Neuron (in vitro differentiated cells): Measurements from ENCODE around the gene LMNB1.
"Not testable (repeated sequence)": the region's sequence is repeated elsewhere in the genome, so short reads cannot be mapped to it uniquely, and the experiment has no call there.

Source experiments
- H2AFZ ChIP-seq: one replicate; pipeline ENCODE4 v1.6.1; 2013; ENCODE audit warnings: low read depth, mild to moderate bottlenecking, inconsistent platforms, low read length, moderate library complexity
- H3K27me3 ChIP-seq: one replicate; pipeline ENCODE4 v1.6.1; 2013; ENCODE audit warnings: low read length; ENCODE audit not compliant: insufficient read depth
- H3K36me3 ChIP-seq: one replicate; pipeline ENCODE4 v1.6.1; 2013; ENCODE audit warnings: low read length; ENCODE audit not compliant: insufficient read depth
- H3K4me1 ChIP-seq: one replicate; pipeline ENCODE4 v1.6.1; 2013; ENCODE audit warnings: low read length; ENCODE audit not compliant: insufficient read depth
- H3K4me3 ChIP-seq: 2 replicates; pipeline ENCODE4 v1.5.1; 2013; ENCODE audit warnings: mild to moderate bottlenecking, low read length, moderate library complexity
- H3K9me3 ChIP-seq: one replicate; pipeline ENCODE4 v1.6.1; 2013; ENCODE audit warnings: low read length

The LMNB1 gene

GRCh38 chr5:126776499-126777256, at the start of gene LMNB1:
Gene LMNB1, plus strand, starts transcription at chr5:126777136. Its CDS starts 373 bp downstream, at chr5:126777509.
- Histone ChIP-seq H3K36me3 (no peaks in the 10 kb centered on the region), H3K4me1 (peaks cover 17% of the 10 kb centered on the region), H2AFZ (peak within 1 kb of the TSS; percentile 80), H3K9me3 (no peaks in the 10 kb centered on the region), H3K4me3 (peak within 1 kb of the TSS; percentile 83), H3K27me3 (no peaks in the 10 kb centered on the region)

- H3K36me3 ChIP-seq, result no peaks in the 10 kb centered on the region
- H2AFZ ChIP-seq, result no peak overlapping the region
- H3K9me3 ChIP-seq, result no peaks in the 10 kb centered on the region
- H3K4me1 ChIP-seq, result no peaks in the 10 kb centered on the region
- no peaks in the 10 kb centered on the region for H3K27me3 ChIP-seq
- no peak overlapping the region for H3K4me3 ChIP-seq
These were observed 44.2 kb upstream of the LMNB1 start for GRCh38 chr5:126732716-126733115.

GRCh38 chr5:126734573-126734972, 42.4 kb upstream of the LMNB1 start:
- H3K4me3 ChIP-seq, H3K27me3 ChIP-seq, H3K36me3 ChIP-seq, H2AFZ ChIP-seq, H3K4me1 ChIP-seq, H3K9me3 ChIP-seq: not testable (repeated sequence)

- Histone ChIP-seq H3K36me3 (no peaks in the 10 kb centered on the region), H2AFZ (no peak overlapping the region), H3K27me3 (no peaks in the 10 kb centered on the region), H3K9me3 (no peaks in the 10 kb centered on the region), H3K4me3 (no peak overlapping the region), H3K4me1 (no peaks in the 10 kb centered on the region)
These were observed 40.8 kb upstream of the LMNB1 start for GRCh38 chr5:126736141-126736540.

GRCh38 chr5:126741361-126741760, 35.6 kb upstream of the LMNB1 start:
- Histone ChIP-seq H3K9me3 (no peaks in the 10 kb centered on the region), H3K4me3 (no peak overlapping the region), H3K4me1 (no peaks in the 10 kb centered on the region), H3K36me3 (no peaks in the 10 kb centered on the region), H2AFZ (no peak overlapping the region), H3K27me3 (no peaks in the 10 kb centered on the region)

- no peaks in the 10 kb centered on the region for H3K36me3 ChIP-seq
- H2AFZ ChIP-seq, result no peak overlapping the region
- no peaks in the 10 kb centered on the region for H3K9me3 ChIP-seq
These were observed 34.5 kb upstream of the LMNB1 start for GRCh38 chr5:126742425-126742824.

GRCh38 chr5:126744836-126745235, 32.1 kb upstream of the LMNB1 start:
- Histone ChIP-seq H3K27me3 (no peaks in the 10 kb centered on the region), H3K9me3 (no peaks in the 10 kb centered on the region), H3K4me1 (no peaks in the 10 kb centered on the region), H2AFZ (no peak overlapping the region), H3K36me3 (no peaks in the 10 kb centered on the region), H3K4me3 (no peak overlapping the region)

More at GRCh38 chr5:126742425-126742824, 34.5 kb upstream of the LMNB1 start:
- Histone ChIP-seq H3K27me3 (no peaks in the 10 kb centered on the region), H3K4me3 (no peak overlapping the region), H3K4me1 (no peaks in the 10 kb centered on the region)

GRCh38 chr5:126745259-126745992, 31.5 kb upstream of the LMNB1 start:
- H3K9me3 ChIP-seq, result no peaks in the 10 kb centered on the region
- H3K4me1 ChIP-seq, result no peaks in the 10 kb centered on the region
- H2AFZ ChIP-seq, result no peak overlapping the region
- no peaks in the 10 kb centered on the region for H3K27me3 ChIP-seq
- no peak overlapping the region for H3K4me3 ChIP-seq
- no peaks in the 10 kb centered on the region for H3K36me3 ChIP-seq

GRCh38 chr5:126746290-126746689, 30.6 kb upstream of the LMNB1 start:
- no peaks in the 10 kb centered on the region for H3K4me1 ChIP-seq
- no peaks in the 10 kb centered on the region for H3K36me3 ChIP-seq
- H3K4me3 ChIP-seq, result no peak overlapping the region
- H3K9me3 ChIP-seq, result no peaks in the 10 kb centered on the region
- H3K27me3 ChIP-seq, result no peaks in the 10 kb centered on the region
- no peak overlapping the region for H2AFZ ChIP-seq

- Histone ChIP-seq H3K9me3 (no peaks in the 10 kb centered on the region), H3K27me3 (no peaks in the 10 kb centered on the region), H3K36me3 (no peaks in the 10 kb centered on the region), H3K4me3 (no peak overlapping the region), H3K4me1 (no peaks in the 10 kb centered on the region), H2AFZ (no peak overlapping the region)
These were observed 24.7 kb upstream of the LMNB1 start for GRCh38 chr5:126752081-126752785.

GRCh38 chr5:126753227-126753626, 23.7 kb upstream of the LMNB1 start:
- Histone ChIP-seq H3K4me1 (no peaks in the 10 kb centered on the region), H3K36me3 (no peaks in the 10 kb centered on the region), H2AFZ (no peak overlapping the region)

GRCh38 chr5:126754609-126755008, 22.3 kb upstream of the LMNB1 start:
- H3K4me1 ChIP-seq, result no peaks in the 10 kb centered on the region
- H3K36me3 ChIP-seq, result no peaks in the 10 kb centered on the region
- no peak overlapping the region for H3K4me3 ChIP-seq
- no peaks in the 10 kb centered on the region for H3K27me3 ChIP-seq
- H2AFZ ChIP-seq, result no peak overlapping the region
- no peaks in the 10 kb centered on the region for H3K9me3 ChIP-seq

More at GRCh38 chr5:126753227-126753626, 23.7 kb upstream of the LMNB1 start:
- Histone ChIP-seq H3K27me3 (no peaks in the 10 kb centered on the region), H3K4me3 (no peak overlapping the region), H3K9me3 (no peaks in the 10 kb centered on the region)

GRCh38 chr5:126755593-126755992, 21.3 kb upstream of the LMNB1 start:
- H3K36me3 ChIP-seq, result no peaks in the 10 kb centered on the region
- no peak overlapping the region for H3K4me3 ChIP-seq
- H2AFZ ChIP-seq, result no peak overlapping the region
- H3K27me3 ChIP-seq, result no peaks in the 10 kb centered on the region
- H3K9me3 ChIP-seq, result no peaks in the 10 kb centered on the region
- H3K4me1 ChIP-seq, result no peaks in the 10 kb centered on the region
